ENCODE data around the gene KSR1.

- TF ChIP-seq POLR2A (IDR thresholded peaks at IDR 0.05): no peak
- no peak for TF ChIP-seq POLR2AphosphoS5 (IDR thresholded peaks at IDR 0.05)
- TF ChIP-seq CTCF (IDR thresholded peaks at IDR 0.05): no peak
These were observed 79.7 kb downstream of the KSR1 start for GRCh38 chr17:27535975-27536374.
